ENCODE measurements around the gene S100B.

S100B gene

GRCh38 chr21:46552274-46552673 is 52.6 kb downstream of the S100B start:
- H2BK5ac ChIP-seq (ENCODE audit: low read length): no peak overlapping the region
- H3K79me1 ChIP-seq (ENCODE audit: low read depth, low read length): no peaks in the 10 kb centered on the region
- DNase-seq (ENCODE audit: low spot score): no peak
- WGBS, 2 donors (ENCODE audit: extremely low coverage in 2 of 2, insufficient read length in 2 of 2, insufficient replicate concordance in 1 of 2): no CpG with 5 or more reads among the region's 5 CpGs
- H2AK5ac ChIP-seq (ENCODE audit: low read depth, low read length): no peak overlapping the region
- H2BK15ac ChIP-seq (ENCODE audit: low read length): no peak overlapping the region
- no peak overlapping the region for H3K14ac ChIP-seq (ENCODE audit: low read length)
- no peak overlapping the region for H3K4me3 ChIP-seq (ENCODE audit: low read length in 2 of 2)
- H3K23ac ChIP-seq (ENCODE audit: low read depth, low read length, poor library complexity): no peak overlapping the region
- H3K9me3 ChIP-seq (replicated peaks in 1 of 2; ENCODE audit: control insufficient read depth in 2 of 2, insufficient read depth in 1 of 2, low read depth in 1 of 2, low read length in 2 of 2): peaks cover 0 to 13% of the 10 kb centered on the region in 2 donors
- H4K8ac ChIP-seq (ENCODE audit: low read depth, low read length): no peak overlapping the region
- H3K4me1 ChIP-seq (ENCODE audit: control insufficient read depth in 2 of 2, insufficient read depth in 1 of 2, low read depth in 1 of 2, low read length in 2 of 2): no peaks in the 10 kb centered on the region
- H3K27me3 ChIP-seq (ENCODE audit: control insufficient read depth in 3 of 3, insufficient read depth in 3 of 3, low read depth in 1 of 3, low read length in 3 of 3): no peaks in the 10 kb centered on the region
- H2BK120ac ChIP-seq (ENCODE audit: low read depth, low read length): no peak overlapping the region
- H3K36me3 ChIP-seq (replicated peaks in 1 of 2; ENCODE audit: control insufficient read depth in 2 of 2, insufficient read depth in 2 of 2, low read length in 2 of 2): peaks cover 43 to 97% of the 10 kb centered on the region in 2 donors
- H2AFZ ChIP-seq (ENCODE audit: low read length): no peak overlapping the region
- no peak overlapping the region for H4K91ac ChIP-seq (ENCODE audit: low read depth, low read length, poor library complexity)
- no peak overlapping the region for H3K4me2 ChIP-seq (ENCODE audit: insufficient read depth, low read length, poor library complexity, severe bottlenecking)
- H3K9ac ChIP-seq (ENCODE audit: low read depth, low read length, poor library complexity): no peak overlapping the region
- H3K27ac ChIP-seq (replicated peaks; ENCODE audit: low read length): no peak overlapping the region
- no peak overlapping the region for H3K18ac ChIP-seq (ENCODE audit: low read length)
- no peak overlapping the region for H2BK12ac ChIP-seq (ENCODE audit: low read length)
- no peak overlapping the region for H3K4ac ChIP-seq (ENCODE audit: low read length)

GRCh38 chr21:46551636-46552241 is 53.1 kb downstream of the S100B start:
- no peak overlapping the region for H3K9ac ChIP-seq (ENCODE audit: low read depth, low read length, poor library complexity)
- H3K18ac ChIP-seq (ENCODE audit: low read length): no peak overlapping the region
- peaks cover 41 to 97% of the 10 kb centered on the region in 2 donors for H3K36me3 ChIP-seq (replicated peaks in 1 of 2; ENCODE audit: control insufficient read depth in 2 of 2, insufficient read depth in 2 of 2, low read length in 2 of 2)

GRCh38 chr21:46550116-46550941 is 54.6 kb downstream of the S100B start:
- H4K8ac ChIP-seq (ENCODE audit: low read depth, low read length): no peak overlapping the region
- peaks cover 44 to 100% of the 10 kb centered on the region in 2 donors for H3K36me3 ChIP-seq (replicated peaks in 1 of 2; ENCODE audit: control insufficient read depth in 2 of 2, insufficient read depth in 2 of 2, low read length in 2 of 2)
- no peak overlapping the region for H2BK15ac ChIP-seq (ENCODE audit: low read length)
- H2BK5ac ChIP-seq (ENCODE audit: low read length): no peak overlapping the region
- no peak overlapping the region for H4K91ac ChIP-seq (ENCODE audit: low read depth, low read length, poor library complexity)
- WGBS, 2 donors (ENCODE audit: extremely low coverage in 2 of 2, insufficient read length in 2 of 2, insufficient replicate concordance in 1 of 2): no CpG with 5 or more reads among the region's 12 CpGs
- no peak overlapping the region for H2AK5ac ChIP-seq (ENCODE audit: low read depth, low read length)
- H3K23ac ChIP-seq (ENCODE audit: low read depth, low read length, poor library complexity): no peak overlapping the region
- H3K18ac ChIP-seq (ENCODE audit: low read length): no peak overlapping the region
- no peak overlapping the region for H2BK120ac ChIP-seq (ENCODE audit: low read depth, low read length)
- DNase-seq (ENCODE audit: low spot score): no peak
- no peak overlapping the region for H2AFZ ChIP-seq (ENCODE audit: low read length)
- peaks cover 0 to 13% of the 10 kb centered on the region in 2 donors for H3K9me3 ChIP-seq (replicated peaks in 1 of 2; ENCODE audit: control insufficient read depth in 2 of 2, insufficient read depth in 1 of 2, low read depth in 1 of 2, low read length in 2 of 2)
- no peaks in the 10 kb centered on the region for H3K4me1 ChIP-seq (ENCODE audit: control insufficient read depth in 2 of 2, insufficient read depth in 1 of 2, low read depth in 1 of 2, low read length in 2 of 2)
- H3K27ac ChIP-seq (replicated peaks; ENCODE audit: low read length): no peak overlapping the region
- H3K79me1 ChIP-seq (ENCODE audit: low read depth, low read length): peaks cover 2% of the 10 kb centered on the region
- no peak overlapping the region for H3K14ac ChIP-seq (ENCODE audit: low read length)
- H3K9ac ChIP-seq (ENCODE audit: low read depth, low read length, poor library complexity): no peak overlapping the region
- no peak overlapping the region for H3K4ac ChIP-seq (ENCODE audit: low read length)
- H3K27me3 ChIP-seq (ENCODE audit: control insufficient read depth in 3 of 3, insufficient read depth in 3 of 3, low read depth in 1 of 3, low read length in 3 of 3): no peaks in the 10 kb centered on the region
- H2BK12ac ChIP-seq (ENCODE audit: low read length): no peak overlapping the region
- no peak overlapping the region for H3K4me3 ChIP-seq (ENCODE audit: low read length in 2 of 2)
- no peak overlapping the region for H3K4me2 ChIP-seq (ENCODE audit: insufficient read depth, low read length, poor library complexity, severe bottlenecking)

More at GRCh38 chr21:46551636-46552241, 53.1 kb downstream of the S100B start:
- Histone ChIP-seq H2BK120ac (ENCODE audit: low read depth, low read length) (no peak overlapping the region), H3K27ac (replicated peaks; ENCODE audit: low read length) (no peak overlapping the region), H3K9me3 (replicated peaks in 1 of 2; ENCODE audit: control insufficient read depth in 2 of 2, insufficient read depth in 1 of 2, low read depth in 1 of 2, low read length in 2 of 2) (peaks cover 0 to 13% of the 10 kb centered on the region in 2 donors), H4K91ac (ENCODE audit: low read depth, low read length, poor library complexity) (peak overlapping the region; percentile 33), H2BK15ac (ENCODE audit: low read length) (no peak overlapping the region), H4K8ac (ENCODE audit: low read depth, low read length) (no peak overlapping the region), H3K27me3 (ENCODE audit: control insufficient read depth in 3 of 3, insufficient read depth in 3 of 3, low read depth in 1 of 3, low read length in 3 of 3) (no peaks in the 10 kb centered on the region), H2BK12ac (ENCODE audit: low read length) (peak overlapping the region; percentile 65), H3K4me3 (ENCODE audit: low read length in 2 of 2) (peak overlapping the region in 1 of 2 donors; percentile 33), H3K4me1 (ENCODE audit: control insufficient read depth in 2 of 2, insufficient read depth in 1 of 2, low read depth in 1 of 2, low read length in 2 of 2) (no peaks in the 10 kb centered on the region), H3K4ac (ENCODE audit: low read length) (no peak overlapping the region), H2AFZ (ENCODE audit: low read length) (no peak overlapping the region), H3K23ac (ENCODE audit: low read depth, low read length, poor library complexity) (peak overlapping the region; percentile 26), H2BK5ac (ENCODE audit: low read length) (no peak overlapping the region), H2AK5ac (ENCODE audit: low read depth, low read length) (no peak overlapping the region), H3K14ac (ENCODE audit: low read length) (no peak overlapping the region), H3K4me2 (ENCODE audit: insufficient read depth, low read length, poor library complexity, severe bottlenecking) (no peak overlapping the region), H3K79me1 (ENCODE audit: low read depth, low read length) (peaks cover 1% of the 10 kb centered on the region)
- no peak for DNase-seq (ENCODE audit: low spot score)
- no CpG with 5 or more reads among the region's 24 CpGs for WGBS, 2 donors (ENCODE audit: extremely low coverage in 2 of 2, insufficient read length in 2 of 2, insufficient replicate concordance in 1 of 2)

GRCh38 chr21:46549650-46550049 is 55.2 kb downstream of the S100B start:
- no peak overlapping the region for H2BK15ac ChIP-seq (ENCODE audit: low read length)
- H2BK5ac ChIP-seq (ENCODE audit: low read length): no peak overlapping the region
- H3K4ac ChIP-seq (ENCODE audit: low read length): no peak overlapping the region
- H3K4me1 ChIP-seq (ENCODE audit: control insufficient read depth in 2 of 2, insufficient read depth in 1 of 2, low read depth in 1 of 2, low read length in 2 of 2): no peaks in the 10 kb centered on the region
- no peak overlapping the region for H4K8ac ChIP-seq (ENCODE audit: low read depth, low read length)
- H2BK12ac ChIP-seq (ENCODE audit: low read length): peak overlapping the region; percentile 48
- no peak overlapping the region for H3K4me3 ChIP-seq (ENCODE audit: low read length in 2 of 2)
- WGBS, 2 donors (ENCODE audit: extremely low coverage in 2 of 2, insufficient read length in 2 of 2, insufficient replicate concordance in 1 of 2): no CpG with 5 or more reads among the region's 18 CpGs
- no peak overlapping the region for H3K4me2 ChIP-seq (ENCODE audit: insufficient read depth, low read length, poor library complexity, severe bottlenecking)
- H4K91ac ChIP-seq (ENCODE audit: low read depth, low read length, poor library complexity): no peak overlapping the region
- H3K18ac ChIP-seq (ENCODE audit: low read length): no peak overlapping the region
- peak overlapping the region; percentile 39 for H3K9ac ChIP-seq (ENCODE audit: low read depth, low read length, poor library complexity)
- H3K9me3 ChIP-seq (replicated peaks in 1 of 2; ENCODE audit: control insufficient read depth in 2 of 2, insufficient read depth in 1 of 2, low read depth in 1 of 2, low read length in 2 of 2): peaks cover 0 to 13% of the 10 kb centered on the region in 2 donors
- H3K14ac ChIP-seq (ENCODE audit: low read length): no peak overlapping the region
- H3K36me3 ChIP-seq (replicated peaks in 1 of 2; ENCODE audit: control insufficient read depth in 2 of 2, insufficient read depth in 2 of 2, low read length in 2 of 2): peaks cover 42 to 100% of the 10 kb centered on the region in 2 donors
- no peak overlapping the region for H2BK120ac ChIP-seq (ENCODE audit: low read depth, low read length)
- no peak overlapping the region for H2AFZ ChIP-seq (ENCODE audit: low read length)
- H3K23ac ChIP-seq (ENCODE audit: low read depth, low read length, poor library complexity): no peak overlapping the region
- no peak overlapping the region for H2AK5ac ChIP-seq (ENCODE audit: low read depth, low read length)
- no peak overlapping the region for H3K27ac ChIP-seq (replicated peaks; ENCODE audit: low read length)
- H3K27me3 ChIP-seq (ENCODE audit: control insufficient read depth in 3 of 3, insufficient read depth in 3 of 3, low read depth in 1 of 3, low read length in 3 of 3): no peaks in the 10 kb centered on the region
- H3K79me1 ChIP-seq (ENCODE audit: low read depth, low read length): peaks cover 2% of the 10 kb centered on the region
- no peak for DNase-seq (ENCODE audit: low spot score)

All from neuronal stem cell (in vitro differentiated cells).